GM11168 (cell line): ENCODE measurements around the gene RFESD.

Experiments
- in situ Hi-C: fragments of 300-500 bp; cut with MboI; formaldehyde crosslinking; loops from one replicate; pipeline ENCODE4 v1.12.0; 2022; ENCODE audit warnings: low sequenced_read_pairs; ENCODE audit not compliant: unreplicated experiment

RFESD gene

DNA sequence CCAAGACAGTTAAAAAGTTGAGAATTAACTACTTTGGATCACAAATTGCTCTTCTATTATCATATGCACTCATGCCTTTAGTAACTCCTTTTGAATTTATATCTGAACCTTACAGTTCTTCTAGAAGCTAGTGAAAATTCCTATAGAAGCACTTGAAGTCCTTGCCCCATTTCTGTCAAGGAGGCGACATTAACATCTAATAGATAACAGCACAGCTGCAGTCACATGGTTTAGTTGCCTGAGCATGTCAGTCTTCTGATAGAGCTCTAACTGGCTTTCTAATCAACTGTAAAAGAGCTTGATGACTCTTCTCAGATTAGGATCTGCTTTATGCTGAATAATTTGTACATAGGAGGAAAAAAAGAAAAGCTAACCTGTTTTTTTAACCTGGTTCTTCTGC is 9.0 kb downstream of the RFESD start:
- in situ Hi-C loops, result no loop called here

DNA sequence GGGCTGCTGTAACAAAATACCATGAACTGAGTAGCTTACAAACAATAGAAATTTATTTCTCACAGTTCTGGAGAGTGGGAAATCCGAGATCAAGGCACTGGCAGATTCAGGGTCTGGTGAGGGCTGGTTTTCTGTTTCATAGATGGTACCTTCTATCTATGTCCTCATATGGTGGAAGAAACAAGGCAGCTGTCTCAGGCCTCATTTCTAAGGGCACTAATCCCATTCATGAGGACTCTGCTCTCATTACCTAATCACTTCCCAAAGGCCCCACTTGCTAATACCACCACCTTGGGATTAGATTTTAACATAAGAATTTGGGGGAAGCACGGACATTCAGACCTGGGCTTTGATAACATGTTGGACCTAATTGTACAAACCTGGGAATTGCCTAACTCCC is 13.5 kb downstream of the RFESD start:
- in situ Hi-C loops, result no loop called here

DNA sequence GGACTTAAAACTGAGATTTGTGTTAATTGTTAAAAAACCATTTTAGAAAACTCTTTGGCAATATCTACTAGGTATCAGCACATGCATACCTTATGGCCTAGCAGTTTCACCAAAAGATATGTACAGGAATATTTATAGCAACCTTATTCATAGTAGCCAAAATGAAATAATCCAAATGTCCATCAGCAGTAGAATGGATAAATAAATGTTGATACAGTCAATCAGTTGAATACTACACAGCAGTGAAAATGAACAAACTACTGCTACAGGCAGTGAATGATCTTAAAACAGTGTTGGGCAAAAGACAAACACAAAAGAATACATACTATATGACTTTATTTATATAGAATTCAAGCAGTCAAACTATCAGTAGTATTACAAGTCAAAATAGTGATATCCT is 16.4 kb downstream of the RFESD start:
- in situ Hi-C loops, result no loop called here

DNA sequence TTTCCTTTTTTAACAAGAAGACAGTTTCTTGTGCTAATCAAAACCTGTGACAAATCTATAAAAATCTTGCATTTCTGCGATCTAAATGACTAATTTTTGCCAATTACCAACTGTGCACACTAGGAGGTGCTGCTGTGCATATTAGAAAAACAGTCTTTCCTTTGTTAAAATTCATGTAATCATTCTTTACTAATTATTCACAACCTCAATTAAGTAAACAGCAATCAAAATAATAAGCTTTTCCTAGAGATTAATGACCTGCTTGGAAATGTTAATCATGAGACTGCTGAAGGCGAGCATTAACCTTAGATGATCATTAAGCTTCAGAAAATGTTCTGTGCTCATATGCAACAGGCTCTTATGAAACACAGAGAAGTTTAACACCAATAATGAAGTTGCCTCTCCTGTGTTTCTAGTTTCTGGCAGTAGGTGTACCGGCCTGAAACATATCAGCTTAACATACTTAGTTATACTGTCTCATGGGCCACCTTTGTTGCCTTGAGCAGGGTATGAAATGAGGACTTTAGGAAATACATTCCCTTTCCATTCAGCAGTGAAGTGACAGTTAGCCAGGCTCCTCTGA is 17.7 kb downstream of the RFESD start:
- in situ Hi-C loops, result no loop called here

DNA sequence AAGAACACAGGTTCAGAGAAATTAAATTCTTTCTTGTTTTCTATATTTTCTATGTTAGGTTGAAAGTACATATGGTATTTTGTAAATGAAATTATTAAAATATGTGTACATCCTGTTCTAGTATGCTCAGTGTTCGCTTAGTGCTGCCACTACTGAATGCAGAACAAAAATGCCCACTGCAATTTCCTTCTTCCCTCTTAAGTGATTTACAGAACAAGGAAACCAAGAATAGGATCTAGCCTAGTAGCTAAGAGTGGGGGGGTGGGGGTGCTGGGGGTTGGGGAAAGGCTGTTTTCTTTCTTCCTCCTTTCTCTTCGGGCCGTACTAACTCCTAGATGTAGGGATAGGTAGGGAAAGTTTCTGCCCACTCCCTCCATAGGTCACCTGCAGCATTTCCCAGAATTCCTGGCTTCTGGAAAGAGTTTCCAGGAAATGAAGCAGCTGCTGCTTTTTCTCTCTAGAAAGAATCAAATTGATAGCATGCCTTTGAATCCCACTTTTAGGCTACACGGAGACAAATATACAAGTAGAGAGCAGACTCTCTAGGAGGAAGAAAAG is 20.6 kb downstream of the RFESD start:
- in situ Hi-C loops, result loop anchor here (5.0 kb wide), 1 partner anchor 175 kb away; no protein-coding TSS in a partner anchor

DNA sequence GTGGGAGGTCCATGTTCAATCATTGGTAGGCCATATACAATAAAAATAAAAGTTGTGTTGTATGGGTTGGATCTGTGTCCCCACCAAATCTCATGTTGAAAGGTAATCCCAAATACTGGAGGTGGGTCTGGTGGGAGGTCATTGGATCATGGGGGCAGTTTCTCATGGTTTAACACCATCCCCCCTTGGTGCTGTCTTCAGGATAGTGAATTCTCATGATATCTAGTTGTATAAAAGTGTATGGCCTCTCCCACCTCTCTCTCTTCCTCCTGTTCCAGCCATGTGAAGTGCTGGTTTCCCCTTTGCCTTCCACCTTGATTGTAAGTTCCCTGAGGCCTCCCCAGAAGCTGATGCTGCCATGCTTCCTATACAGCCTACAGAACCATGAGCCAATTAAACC is 21.1 kb downstream of the RFESD start:
- in situ Hi-C loops, result loop anchor here (5.0 kb wide), 1 partner anchor 175 kb away; no protein-coding TSS in a partner anchor

DNA sequence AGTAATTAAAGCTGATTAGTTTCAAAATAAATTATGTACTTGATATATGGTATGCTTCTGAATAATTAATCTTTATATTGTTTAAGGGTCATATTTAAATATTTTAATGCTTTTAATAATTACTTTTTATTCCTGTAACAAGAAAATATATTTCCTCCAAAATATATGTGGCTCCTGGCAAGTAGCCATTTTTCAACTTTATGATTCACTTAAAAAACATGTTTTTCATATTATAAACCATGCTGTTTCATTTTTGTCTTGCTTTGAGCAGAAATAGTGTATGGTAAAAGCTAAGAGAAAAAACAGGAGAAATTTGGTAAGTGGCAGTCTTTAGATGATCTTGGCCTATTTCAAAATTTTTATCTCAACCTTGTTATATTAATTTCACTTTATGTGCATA is 21.6 kb downstream of the RFESD start:
- in situ Hi-C loops, result loop anchor here (5.0 kb wide), 1 partner anchor 174 kb away; no protein-coding TSS in a partner anchor

DNA sequence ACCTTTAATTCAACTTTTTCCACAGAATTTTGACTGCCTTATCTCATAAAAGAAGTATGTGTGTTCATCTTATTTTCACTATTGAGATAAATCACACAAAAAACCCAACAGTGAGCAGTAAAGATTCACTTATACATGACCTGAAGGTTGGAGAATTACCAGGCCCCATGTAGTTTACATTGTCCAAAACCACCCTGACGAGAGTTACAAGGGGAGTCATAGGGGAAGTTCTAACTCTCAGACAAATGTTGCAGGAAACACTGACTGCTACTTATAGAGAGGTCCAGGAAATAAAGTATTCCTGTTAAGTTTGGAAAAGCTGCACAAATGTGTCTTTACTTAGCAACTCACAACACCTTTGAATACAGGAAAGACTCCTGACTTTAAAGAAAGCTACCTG is 22.2 kb downstream of the RFESD start:
- in situ Hi-C loops, result loop anchor here (5.0 kb wide), 1 partner anchor 174 kb away; no protein-coding TSS in a partner anchor

DNA sequence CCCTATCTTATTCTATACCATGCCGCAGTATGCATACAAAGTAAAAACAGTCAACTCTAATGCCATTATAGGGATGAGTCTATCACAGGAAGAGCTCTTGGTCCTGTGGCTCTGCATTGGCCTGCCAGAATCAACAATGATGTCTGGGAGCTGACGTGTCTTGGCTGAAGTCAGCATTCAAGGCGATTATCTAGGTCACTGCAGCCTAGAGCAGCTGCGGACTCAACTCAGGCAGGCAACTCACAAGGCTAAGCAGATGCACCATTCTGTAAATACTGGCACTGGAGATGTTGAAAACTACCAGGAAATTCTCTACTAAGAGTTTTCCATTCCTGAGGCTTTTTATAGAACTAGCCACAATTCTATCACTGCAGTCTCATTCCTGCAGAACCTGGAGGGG is 23.0 kb downstream of the RFESD start:
- in situ Hi-C loops, result loop anchor here (5.0 kb wide), 1 partner anchor 173 kb away; no protein-coding TSS in a partner anchor

DNA sequence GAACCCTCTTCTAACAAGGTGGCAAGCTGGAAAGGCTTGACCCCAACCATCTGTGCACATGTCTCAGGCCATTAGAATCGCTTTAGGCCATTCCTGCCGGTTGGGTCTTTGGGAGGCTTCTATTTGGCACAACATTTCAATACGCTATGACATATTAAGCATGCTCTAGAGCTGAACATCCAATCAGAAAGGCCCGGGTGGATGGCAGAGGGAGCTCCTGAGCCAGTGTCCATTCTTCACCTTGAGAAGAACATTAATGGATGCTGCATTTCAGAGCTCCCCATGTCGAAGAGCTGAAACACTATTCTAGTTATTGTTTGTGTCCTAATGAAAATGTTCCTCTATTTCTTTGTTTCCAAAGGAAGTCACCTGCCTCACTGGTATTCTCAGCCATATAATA is 23.4 kb downstream of the RFESD start:
- in situ Hi-C loops, result loop anchor here (5.0 kb wide), 1 partner anchor 172 kb away; no protein-coding TSS in a partner anchor

DNA sequence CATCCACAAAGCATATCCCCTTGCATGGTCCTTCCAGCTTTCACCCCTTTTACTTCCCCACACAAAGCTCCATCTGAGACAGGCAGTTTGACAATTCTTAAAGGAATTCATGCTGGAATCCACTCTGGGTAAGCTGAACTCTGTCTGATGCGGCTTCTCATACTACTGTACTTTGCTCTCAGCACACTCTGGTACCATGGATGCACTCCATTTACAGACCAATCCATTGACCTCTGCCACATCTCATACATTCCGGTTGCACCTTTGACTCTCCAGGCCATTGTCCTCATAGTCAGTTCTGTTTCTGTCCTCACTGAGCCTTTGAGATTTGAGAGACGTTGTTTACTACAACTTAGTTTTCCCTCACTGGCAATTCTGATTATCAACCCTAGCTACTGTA is 24.0 kb downstream of the RFESD start:
- in situ Hi-C loops, result no loop called here

DNA sequence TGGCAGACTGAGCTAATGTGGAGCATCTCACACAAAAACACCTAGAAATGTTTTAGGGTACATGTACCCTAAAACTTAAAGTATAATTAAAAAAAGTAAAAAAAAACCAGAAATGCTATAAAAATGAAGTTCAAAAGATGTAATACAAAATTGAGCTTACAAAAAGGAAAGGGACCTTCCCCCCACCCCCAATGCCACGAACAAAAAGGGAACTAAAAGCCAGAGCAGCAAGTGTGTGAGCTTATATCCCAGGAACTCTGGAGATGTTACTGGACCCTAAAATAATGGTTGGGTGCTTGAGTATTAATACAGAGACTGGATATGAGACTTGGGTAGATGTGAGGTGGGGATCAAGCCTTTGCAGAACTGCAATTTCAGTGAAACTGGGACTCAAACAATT is 25.2 kb downstream of the RFESD start:
- in situ Hi-C loops, result no loop called here

DNA sequence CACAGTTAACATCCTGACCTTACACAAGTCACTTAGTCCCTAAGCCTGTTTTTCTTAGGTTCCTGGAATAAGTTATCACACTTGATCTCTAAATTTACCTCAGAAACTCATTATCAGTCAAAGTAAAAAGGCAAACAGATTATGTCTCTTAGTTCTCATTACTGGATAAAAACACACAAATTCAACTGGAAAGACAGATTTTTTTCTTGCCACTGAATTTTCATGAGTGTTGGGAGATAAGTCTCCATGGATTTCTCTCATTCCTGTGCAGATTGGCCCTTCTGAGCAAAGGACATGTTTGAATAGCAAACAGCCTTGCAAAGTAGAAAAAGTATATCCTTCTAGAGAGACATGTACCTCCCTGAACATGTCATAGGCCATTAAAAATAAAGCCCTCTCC is 26.1 kb downstream of the RFESD start:
- in situ Hi-C loops, result no loop called here

DNA sequence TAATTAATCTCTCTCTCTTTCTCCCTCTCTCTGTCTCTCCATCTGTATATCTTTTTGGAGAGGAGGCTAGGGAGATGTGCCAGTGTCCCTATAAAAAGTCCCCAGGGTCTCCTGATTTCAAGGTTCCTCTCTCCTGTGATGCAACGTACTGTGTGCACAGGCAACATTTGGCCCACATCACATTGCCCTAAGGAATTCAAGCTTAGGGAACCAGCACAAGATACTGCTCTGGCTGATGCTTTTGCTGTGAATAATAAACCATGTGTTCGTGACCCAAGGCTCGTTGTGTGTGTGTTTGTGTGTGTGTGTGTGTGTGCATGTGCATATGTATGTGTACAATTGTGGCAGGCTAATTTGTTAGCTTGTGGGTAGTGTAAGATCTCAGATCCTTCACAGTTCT is 26.5 kb downstream of the RFESD start:
- in situ Hi-C loops, result no loop called here

DNA sequence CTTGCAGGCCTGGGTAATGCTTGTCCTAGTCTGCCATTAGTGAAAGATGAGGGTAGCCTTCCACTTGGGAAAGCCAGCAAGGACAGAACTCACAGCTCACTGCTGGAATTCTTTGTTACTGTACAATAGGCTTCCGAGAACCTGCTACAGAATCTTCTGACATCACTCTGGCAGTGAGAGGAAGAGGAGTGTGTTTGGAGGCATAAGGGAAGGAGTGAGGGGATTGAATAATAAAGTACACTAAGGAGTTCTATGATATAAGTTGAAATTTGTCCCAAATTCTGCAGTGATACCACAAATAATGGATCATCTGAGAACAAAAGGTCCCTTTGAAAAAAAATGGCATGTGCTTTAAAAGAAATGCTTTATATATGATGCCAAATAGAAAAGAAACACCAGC is 36.3 kb downstream of the RFESD start, which contains the start of gene SPATA9:
Gene SPATA9 (minus strand): TSS at position 101 of the 400 bp plus-strand sequence. CDS start 137 bp downstream, outside the sequence.
- in situ Hi-C loops, result no loop called here

DNA sequence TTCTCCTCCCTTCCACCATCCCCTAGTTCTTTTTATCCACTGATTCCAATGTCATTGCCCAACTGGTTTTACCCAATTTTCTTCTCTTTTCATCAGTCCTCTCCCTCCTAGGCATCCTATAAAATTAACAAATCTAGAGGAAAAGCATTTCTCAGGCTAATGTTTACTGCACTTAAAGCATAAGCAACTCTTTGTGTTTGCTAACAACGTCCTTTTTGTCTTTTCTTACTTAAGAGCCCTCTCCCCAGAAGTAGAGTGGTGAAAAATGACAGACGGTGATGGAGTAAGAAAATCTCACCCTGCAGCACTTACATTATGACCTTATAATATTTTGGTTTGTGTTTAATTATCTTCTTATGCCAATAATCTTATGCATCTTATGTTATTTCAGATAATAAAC is 37.8 kb downstream of the RFESD start:
- in situ Hi-C loops, result no loop called here

DNA sequence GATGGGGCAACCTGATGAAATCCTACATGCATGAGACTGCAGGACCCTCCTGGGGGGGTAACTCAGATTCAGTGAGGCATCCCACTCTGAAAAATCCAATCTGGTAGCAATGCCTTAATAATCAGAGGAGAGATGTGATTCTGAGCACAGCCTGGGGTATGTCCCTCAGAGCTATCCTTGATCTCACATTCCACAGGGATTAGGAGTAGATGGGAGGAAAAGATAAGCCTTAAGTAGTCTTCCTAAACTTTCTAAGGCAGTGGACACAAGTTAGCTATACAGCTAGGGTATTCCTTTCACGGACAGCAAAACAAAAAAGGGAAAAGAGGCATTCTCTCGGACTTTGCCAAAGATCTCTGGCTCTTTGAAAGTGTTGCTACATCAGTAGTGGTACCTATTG is 40.1 kb downstream of the RFESD start:
- in situ Hi-C loops, result no loop called here

DNA sequence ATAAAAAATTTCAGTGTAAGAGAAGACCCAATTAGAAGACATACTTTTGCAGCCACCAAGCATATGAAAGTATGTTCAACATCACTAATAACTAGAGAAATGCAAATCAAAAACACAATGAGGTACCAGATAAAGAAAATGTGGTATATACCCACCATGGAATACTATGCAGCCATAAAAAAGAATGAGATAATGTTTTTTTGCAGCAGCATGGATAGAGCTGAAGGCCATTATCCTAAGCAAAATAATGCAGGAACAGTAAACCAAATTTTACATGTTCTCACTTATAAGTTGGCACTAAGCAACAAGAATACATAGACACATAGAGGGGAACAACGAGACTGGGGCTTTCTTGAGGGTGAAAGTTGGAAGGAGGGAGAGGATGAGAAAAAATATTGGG is 43.1 kb downstream of the RFESD start:
- in situ Hi-C loops, result no loop called here

DNA sequence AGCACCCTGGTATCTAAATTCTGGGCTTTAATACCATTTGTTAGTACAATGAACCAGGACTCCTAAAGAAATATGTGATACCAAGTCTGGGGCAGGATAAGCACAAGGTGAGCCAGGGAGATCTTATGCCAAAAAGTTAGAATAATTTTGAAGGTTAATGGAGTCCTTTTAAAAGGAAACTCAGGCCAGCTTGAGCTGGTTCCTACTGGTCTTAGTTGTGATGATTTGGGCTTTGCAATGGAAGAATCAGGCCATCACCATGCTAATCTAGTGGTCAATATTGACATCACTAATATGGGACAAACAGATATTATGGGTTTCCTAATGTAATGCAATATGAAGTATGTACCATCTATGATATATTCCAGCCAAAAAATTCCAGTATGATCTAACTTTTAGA is 43.8 kb downstream of the RFESD start:
- in situ Hi-C loops, result no loop called here

DNA sequence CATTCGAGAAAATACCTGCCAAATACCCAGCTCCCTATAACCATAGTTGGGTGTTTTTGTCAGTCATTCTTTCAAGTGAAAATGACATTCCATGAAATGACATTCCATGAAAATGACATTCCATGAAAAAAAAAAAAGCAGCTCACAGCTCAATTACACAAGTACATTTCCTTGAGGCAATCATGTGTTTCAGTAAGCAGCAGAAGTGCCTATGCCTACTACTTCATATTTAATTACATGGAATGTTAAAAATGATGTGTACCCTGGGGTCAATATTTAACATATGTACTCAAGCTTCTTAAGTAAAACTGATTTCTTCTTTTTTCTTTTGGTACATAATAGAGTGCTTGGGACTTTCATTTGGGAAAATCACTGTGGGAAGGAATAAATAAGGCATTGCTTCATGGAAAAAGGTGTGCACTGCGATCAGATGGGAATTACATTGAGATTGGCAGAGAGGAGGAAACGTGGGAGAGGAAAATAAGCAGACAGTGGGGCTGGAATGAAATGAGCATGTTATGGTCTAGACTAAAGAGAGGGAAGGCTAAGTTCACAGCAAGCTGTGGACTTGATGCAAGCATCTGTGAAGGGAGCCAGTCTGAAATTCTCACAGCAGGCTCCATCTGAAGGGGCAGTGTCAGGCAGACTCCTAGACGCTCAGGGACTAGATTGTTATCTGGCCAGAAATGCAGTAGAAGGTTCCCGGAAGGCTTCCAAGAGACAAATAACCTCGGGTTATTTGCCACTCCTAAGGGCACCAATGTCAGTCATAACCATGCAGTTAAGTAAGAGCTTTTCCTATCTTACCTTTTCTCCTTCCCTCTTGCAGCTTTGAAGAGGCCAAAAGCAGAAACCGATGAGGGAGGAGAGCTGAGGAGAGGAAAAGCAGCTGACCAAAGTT is 51.5 kb downstream of the RFESD start:
- in situ Hi-C loops, result no loop called here

DNA sequence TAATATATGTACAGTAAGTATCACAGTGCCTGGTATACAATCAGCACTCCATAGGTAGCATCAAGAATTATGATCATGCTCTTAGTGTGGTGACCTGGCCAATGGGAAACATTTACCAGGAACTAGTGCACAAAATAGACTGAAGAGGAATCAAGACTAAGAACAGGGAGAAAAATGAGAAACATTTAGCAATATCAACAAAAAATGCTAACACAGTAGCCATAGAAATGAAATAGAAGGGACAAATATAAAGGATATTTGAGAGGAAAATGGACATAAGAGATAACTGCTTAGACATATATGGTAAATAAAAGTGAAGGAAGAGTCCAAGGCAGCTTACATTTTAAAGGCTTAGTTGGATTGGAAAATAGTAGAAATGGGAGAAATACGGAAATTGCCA is 52.8 kb downstream of the RFESD start:
- in situ Hi-C loops, result no loop called here
